ENCODE data around the gene UTP11.

The UTP11 gene

GRCh38 chr1:38071312-38072256 lies 59.0 kb downstream of the UTP11 start:
- DNase-seq (ENCODE audit: low read depth), result peak; percentile 24

GRCh38 chr1:38072858-38073257 lies 60.3 kb downstream of the UTP11 start:
- no peak for DNase-seq (ENCODE audit: low read depth)

GRCh38 chr1:38073534-38074301 lies 61.2 kb downstream of the UTP11 start:
- no peak for DNase-seq (ENCODE audit: low read depth)

GRCh38 chr1:38074302-38074677 lies 61.8 kb downstream of the UTP11 start:
- DNase-seq (ENCODE audit: low read depth), result no peak

All from fibroblast of gingiva (primary cell).